Astrocyte (in vitro differentiated cells and primary cell): ENCODE measurements around the gene SETD4.

Experiments used
- EZH2 ChIP-seq: IDR thresholded peaks from 2 replicates; pipeline ENCODE4 v1.6.1; 2012; ENCODE audit warnings: mild to moderate bottlenecking, low read length, inconsistent platforms; ENCODE audit not compliant: insufficient read depth
- TF ChIP-seq, protein P1 (sequence below): IDR thresholded peaks from 2 replicates; pipeline ENCODE4 v1.5.1; 2011; ENCODE audit warnings: low read depth, mild to moderate bottlenecking, inconsistent platforms, low read length, moderate library complexity; ENCODE audit not compliant: insufficient read depth

DNA sequence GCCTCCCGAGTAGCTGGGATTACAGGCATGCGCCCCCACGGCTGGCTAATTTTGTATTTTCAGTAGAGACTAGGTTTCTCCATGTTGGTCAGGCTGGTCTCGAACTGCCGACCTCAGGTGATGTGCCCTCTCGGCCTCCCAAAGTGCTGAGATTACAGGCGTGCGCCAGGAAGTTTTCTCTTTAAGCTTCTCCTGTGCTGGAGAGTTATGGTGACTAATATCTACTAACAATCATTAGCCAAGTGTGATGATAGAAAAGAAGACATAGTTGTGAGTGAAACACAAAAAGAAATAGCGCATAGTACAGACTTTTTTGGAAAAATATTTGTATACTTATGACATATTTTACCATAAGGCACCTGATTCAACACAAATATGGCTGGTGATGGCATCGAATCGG lies 56.5 kb downstream of the SETD4 start:
- TF ChIP-seq, protein P1, sequence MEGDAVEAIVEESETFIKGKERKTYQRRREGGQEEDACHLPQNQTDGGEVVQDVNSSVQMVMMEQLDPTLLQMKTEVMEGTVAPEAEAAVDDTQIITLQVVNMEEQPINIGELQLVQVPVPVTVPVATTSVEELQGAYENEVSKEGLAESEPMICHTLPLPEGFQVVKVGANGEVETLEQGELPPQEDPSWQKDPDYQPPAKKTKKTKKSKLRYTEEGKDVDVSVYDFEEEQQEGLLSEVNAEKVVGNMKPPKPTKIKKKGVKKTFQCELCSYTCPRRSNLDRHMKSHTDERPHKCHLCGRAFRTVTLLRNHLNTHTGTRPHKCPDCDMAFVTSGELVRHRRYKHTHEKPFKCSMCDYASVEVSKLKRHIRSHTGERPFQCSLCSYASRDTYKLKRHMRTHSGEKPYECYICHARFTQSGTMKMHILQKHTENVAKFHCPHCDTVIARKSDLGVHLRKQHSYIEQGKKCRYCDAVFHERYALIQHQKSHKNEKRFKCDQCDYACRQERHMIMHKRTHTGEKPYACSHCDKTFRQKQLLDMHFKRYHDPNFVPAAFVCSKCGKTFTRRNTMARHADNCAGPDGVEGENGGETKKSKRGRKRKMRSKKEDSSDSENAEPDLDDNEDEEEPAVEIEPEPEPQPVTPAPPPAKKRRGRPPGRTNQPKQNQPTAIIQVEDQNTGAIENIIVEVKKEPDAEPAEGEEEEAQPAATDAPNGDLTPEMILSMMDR: no peak
- TF ChIP-seq EZH2: no peak
